PFSK-1 (cell line): ENCODE data around the gene ZNF362.

Experiments
- POLR2AphosphoS5 ChIP-seq: IDR thresholded peaks from 2 replicates; pipeline ENCODE4 v1.6.1; 2012; ENCODE audit warnings: low read depth, mild to moderate bottlenecking, control low read depth, low read length, moderate library complexity
- SIN3A ChIP-seq: IDR thresholded peaks from 2 replicates; pipeline ENCODE4 v1.6.1; 2012; ENCODE audit warnings: mild to moderate bottlenecking, low read length, moderate library complexity, borderline replicate concordance; ENCODE audit not compliant: insufficient read depth

DNA sequence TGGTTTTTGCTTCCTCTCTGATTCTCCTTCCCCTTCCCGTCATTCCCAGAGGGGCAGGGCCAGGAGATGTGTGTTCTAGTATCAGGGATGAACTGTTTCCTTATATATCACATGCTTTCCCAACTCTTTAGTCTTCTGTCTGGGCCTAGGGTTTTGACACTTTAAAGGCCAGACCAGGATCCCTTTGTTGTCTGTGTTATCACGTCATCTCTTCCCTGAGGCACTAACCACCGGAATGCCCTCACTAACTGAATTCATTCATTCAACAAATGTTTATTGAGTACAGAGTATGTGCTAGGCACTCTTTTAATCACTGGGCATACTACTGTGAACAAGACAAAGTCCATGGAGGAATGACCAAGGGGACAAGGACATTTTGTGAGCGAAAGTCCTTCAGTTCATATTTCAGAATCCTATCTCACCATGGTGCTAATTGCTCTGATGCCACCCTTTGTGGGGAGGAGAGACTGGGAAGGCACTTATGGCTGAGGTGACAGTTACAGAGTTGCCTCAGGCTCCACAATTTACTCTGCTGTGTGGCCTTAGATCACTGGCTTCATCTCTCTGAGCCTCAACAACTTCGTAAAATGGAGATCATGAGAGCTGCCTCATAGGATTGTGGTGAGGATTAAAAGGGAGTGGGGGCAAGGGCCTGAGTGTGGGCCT, 12.0 kb upstream of the ZNF362 start:
- TF ChIP-seq POLR2AphosphoS5 (no peak), SIN3A (0 out of 2 replicates have a peak, but pooled peaks have one; percentile 41)
